ENCODE data around the gene TESK2. TPM values are rescaled to one million over a fixed set of nuclear protein-coding genes. Genes with fewer than 3 reads are reported as not detected.
A peak's percentile ranks its signal among the peaks of the same experiment; 100 is the strongest.
"Not testable (repeated sequence)": the region's sequence is repeated elsewhere in the genome, so short reads cannot be mapped to it uniquely, and the experiment has no call there.

The TESK2 gene
- polyA plus RNA-seq, 1 donor from 2014 or later = 19.2 TPM

DNA sequence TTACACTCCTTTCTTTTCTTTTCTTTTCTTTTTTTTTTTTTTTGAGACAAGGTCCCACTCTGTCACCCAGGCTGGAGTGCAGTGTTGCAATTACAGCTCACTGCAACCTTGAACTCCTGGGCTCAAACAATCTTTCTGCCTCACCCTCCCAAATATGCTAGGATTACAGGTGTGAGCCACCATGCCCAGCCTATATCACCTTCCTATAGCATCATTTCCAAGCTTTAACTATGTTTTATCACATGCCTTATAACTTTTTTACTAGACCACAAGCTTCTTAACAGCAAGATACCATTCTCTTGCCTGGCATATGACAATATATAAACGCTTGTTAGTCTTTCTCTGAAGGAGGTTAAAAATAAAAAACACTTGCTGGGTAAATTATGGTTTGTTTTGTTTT is 95.4 kb downstream of the TESK2 start:
- Mint-ChIP-seq H3K4me1 (peaks cover 39 to 45% (median 40%) of the 10 kb centered on the region in 3 donors), H3K27ac (peak overlapping the region in 2 of 3 donors; percentile 97 to 98), H3K27me3 (no peaks in the 10 kb centered on the region), H3K4me3 (peak overlapping the region in 1 of 4 donors; percentile 29), H3K36me3 (peaks cover 4% of the 10 kb centered on the region), H3K9me3 (no peaks in the 10 kb centered on the region)

DNA sequence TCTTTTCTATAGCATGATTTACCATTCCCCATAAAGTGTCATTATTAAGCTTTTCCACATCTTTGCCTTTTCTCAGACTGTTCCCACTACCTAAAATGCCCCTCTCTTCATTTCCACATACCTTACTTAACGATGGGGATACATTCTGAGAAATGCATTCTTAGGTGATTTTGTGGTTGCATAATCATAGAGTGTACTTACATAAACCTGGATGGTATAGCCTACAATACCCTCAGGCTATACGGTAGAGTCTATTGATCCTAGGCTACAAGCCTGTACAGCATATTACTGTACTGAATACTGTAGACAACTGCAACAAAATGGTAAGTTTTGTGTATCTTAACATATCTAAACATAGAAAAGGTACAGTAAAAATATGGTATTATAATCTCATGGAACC is 95.9 kb downstream of the TESK2 start:
- Mint-ChIP-seq H3K4me1 (peaks cover 38 to 40% (median 40%) of the 10 kb centered on the region in 3 donors), H3K27me3 (no peaks in the 10 kb centered on the region), H3K36me3 (peaks cover 4% of the 10 kb centered on the region), H3K4me3 (peak overlapping the region in 3 of 4 donors; percentile 29 to 92 (median 46)), H3K9me3 (no peaks in the 10 kb centered on the region), H3K27ac (peak overlapping the region; percentile 97 to 98 (median 98))

DNA sequence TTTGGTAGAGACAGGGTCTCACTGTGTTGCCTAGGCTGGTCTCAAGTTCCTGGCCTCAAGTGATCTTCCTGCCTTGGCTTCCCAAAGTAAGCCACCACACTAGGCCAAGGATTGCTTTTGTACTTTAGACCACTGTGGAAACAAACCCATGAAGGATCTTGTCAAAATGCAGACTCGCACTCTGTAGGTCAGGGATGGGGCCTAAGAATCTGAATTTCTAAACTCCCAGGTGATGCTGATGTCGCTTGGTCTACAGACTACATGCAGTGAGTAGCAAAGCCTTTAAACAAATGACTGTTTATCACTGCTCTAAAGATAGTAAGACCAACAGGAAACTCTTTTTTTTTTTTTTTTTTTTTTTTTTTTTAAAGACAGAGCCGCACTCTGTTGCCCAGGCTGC is 96.6 kb downstream of the TESK2 start:
- Mint-ChIP-seq H3K27ac (peak overlapping the region; percentile 97 to 98 (median 98)), H3K9me3 (no peaks in the 10 kb centered on the region), H3K36me3 (peaks cover 2% of the 10 kb centered on the region), H3K4me3 (peak overlapping the region; percentile 69 to 92 (median 82)), H3K27me3 (no peaks in the 10 kb centered on the region), H3K4me1 (peaks cover 35 to 38% (median 36%) of the 10 kb centered on the region in 3 donors)

- peak overlapping the region; percentile 69 to 92 (median 82) for H3K4me3 Mint-ChIP-seq
- H3K27ac Mint-ChIP-seq = peak overlapping the region; percentile 97 to 98 (median 98)
- H3K27me3 Mint-ChIP-seq = no peaks in the 10 kb centered on the region
Measured at GRCh38 chr1:45393718-45394302, 97.2 kb downstream of the TESK2 start.

DNA sequence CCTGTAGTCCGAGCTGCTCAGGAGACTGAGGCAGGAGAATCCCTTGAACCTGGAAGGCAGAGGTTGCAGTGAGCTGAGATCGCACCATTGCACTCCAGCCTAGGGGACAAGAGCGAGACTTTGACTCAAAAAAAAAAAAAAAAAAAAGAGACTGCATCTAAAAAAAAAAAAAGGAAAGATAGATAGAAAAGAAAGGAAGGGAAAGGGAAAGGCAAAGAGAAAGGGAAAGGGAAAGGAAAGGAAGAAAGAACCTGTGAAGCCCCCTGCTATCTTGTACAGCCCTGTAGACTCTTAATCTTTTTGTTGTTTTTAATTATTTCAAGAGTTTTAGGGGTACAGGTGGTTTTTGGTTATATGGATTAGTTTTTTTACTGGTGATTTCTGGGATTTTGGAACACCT is 104.7 kb downstream of the TESK2 start:
- H3K9me3 Mint-ChIP-seq = no peaks in the 10 kb centered on the region
- no peaks in the 10 kb centered on the region for H3K27me3 Mint-ChIP-seq

More at GRCh38 chr1:45393718-45394302, 97.2 kb downstream of the TESK2 start:
- peaks cover 2% of the 10 kb centered on the region for H3K36me3 Mint-ChIP-seq
- H3K9me3 Mint-ChIP-seq = no peaks in the 10 kb centered on the region
- H3K4me1 Mint-ChIP-seq = peaks cover 35 to 39% (median 36%) of the 10 kb centered on the region in 3 donors

GRCh38 chr1:45385302-45385701 is 105.7 kb downstream of the TESK2 start:
- H3K9me3 Mint-ChIP-seq = no peaks in the 10 kb centered on the region
- no peaks in the 10 kb centered on the region for H3K27me3 Mint-ChIP-seq
- peaks cover 14% of the 10 kb centered on the region for H3K36me3 Mint-ChIP-seq
- peaks cover 0 to 4% (median 4%) of the 10 kb centered on the region in 3 donors for H3K4me1 Mint-ChIP-seq
- no peak overlapping the region for H3K4me3 Mint-ChIP-seq
- no peak overlapping the region for H3K27ac Mint-ChIP-seq

More for the DNA sequence above, 104.7 kb downstream of the TESK2 start:
- H3K27ac Mint-ChIP-seq = no peak overlapping the region
- no peak overlapping the region for H3K4me3 Mint-ChIP-seq
- peaks cover 14% of the 10 kb centered on the region for H3K36me3 Mint-ChIP-seq
- peaks cover 0 to 4% (median 4%) of the 10 kb centered on the region in 3 donors for H3K4me1 Mint-ChIP-seq

DNA sequence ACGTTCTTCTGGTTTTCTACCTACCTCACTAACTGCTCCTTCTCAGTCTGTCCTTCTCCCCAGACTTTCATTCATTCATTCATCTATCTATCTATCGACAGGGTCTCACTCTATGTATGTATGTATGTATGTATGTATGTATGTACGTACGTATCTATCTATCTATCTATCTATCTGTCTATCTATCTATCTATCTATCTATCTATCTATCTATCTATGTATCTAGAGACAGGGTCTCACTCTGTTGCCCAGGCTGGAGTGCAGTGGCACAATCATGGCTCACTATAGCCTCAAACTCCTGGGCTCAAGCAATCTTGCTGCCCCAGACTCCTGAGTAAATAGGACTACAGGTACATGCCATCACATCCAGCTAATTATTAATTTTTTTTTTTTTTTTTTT is 106.8 kb downstream of the TESK2 start:
- not testable (repeated sequence) for H3K4me1 Mint-ChIP-seq, H3K27ac Mint-ChIP-seq, H3K27me3 Mint-ChIP-seq, H3K9me3 Mint-ChIP-seq, H3K4me3 Mint-ChIP-seq
- H3K36me3 Mint-ChIP-seq = peaks cover 14% of the 10 kb centered on the region

GRCh38 chr1:45383191-45383590 is 107.8 kb downstream of the TESK2 start:
- no peaks in the 10 kb centered on the region for H3K9me3 Mint-ChIP-seq
- H3K4me3 Mint-ChIP-seq = no peak overlapping the region
- H3K27me3 Mint-ChIP-seq = no peaks in the 10 kb centered on the region
- peaks cover 0 to 4% (median 4%) of the 10 kb centered on the region in 3 donors for H3K4me1 Mint-ChIP-seq
- H3K27ac Mint-ChIP-seq = no peak overlapping the region
- H3K36me3 Mint-ChIP-seq = peaks cover 18% of the 10 kb centered on the region

- Mint-ChIP-seq H3K4me1 (peaks cover 2 to 4% (median 3%) of the 10 kb centered on the region in 3 donors), H3K27me3 (no peaks in the 10 kb centered on the region), H3K27ac (peak overlapping the region in 1 of 3 donors; percentile 1), H3K9me3 (no peaks in the 10 kb centered on the region), H3K4me3 (no peak overlapping the region), H3K36me3 (peaks cover 15% of the 10 kb centered on the region)
Measured at GRCh38 chr1:45381243-45381642, 109.7 kb downstream of the TESK2 start.

DNA sequence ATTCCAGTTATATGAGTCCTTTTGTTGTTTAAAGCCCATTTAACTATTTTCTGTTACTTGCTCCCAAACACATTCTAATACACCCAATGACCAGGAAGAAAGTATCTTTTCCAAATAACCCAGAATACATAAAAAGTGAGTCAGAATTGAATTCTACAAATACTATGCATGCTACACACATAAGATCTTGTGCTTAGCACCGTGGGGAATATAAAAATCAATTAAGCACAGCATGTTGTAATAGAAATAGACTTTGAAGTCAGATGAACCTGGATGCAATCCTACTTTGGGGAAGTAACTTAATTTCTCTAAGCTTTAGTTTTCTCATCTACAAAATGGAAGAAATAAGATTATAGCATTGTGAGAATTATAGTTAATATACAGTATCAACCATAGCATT is 110.2 kb downstream of the TESK2 start:
- Mint-ChIP-seq H3K4me3 (no peak overlapping the region), H3K9me3 (no peaks in the 10 kb centered on the region), H3K36me3 (peaks cover 14% of the 10 kb centered on the region), H3K27me3 (no peaks in the 10 kb centered on the region), H3K27ac (no peak overlapping the region), H3K4me1 (peaks cover 2 to 4% (median 3%) of the 10 kb centered on the region in 3 donors)

DNA sequence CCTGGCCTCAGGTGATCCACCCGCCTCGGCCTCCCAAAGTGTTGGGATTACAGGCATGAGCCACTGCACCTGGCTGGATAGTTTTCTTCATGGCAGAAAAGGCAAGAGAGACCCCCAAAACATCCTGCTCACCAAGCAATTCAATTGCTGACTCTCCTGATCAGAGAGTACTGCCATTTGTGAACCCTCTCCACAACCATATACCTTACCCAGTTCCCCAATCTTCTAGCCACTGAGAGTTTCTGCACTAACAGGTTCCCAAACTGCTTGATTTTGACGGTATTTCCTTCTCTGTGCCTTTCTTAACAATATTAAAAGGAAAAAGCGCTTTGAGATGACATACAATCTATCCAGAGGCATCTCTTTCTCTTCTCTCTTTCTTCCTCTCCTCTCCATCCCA is 110.8 kb downstream of the TESK2 start:
- Mint-ChIP-seq H3K27ac (peak overlapping the region in 2 of 3 donors; percentile 18 to 60), H3K36me3 (peaks cover 11% of the 10 kb centered on the region), H3K27me3 (no peaks in the 10 kb centered on the region), H3K4me1 (peaks cover 4 to 7% (median 7%) of the 10 kb centered on the region in 3 donors), H3K4me3 (no peak overlapping the region), H3K9me3 (no peaks in the 10 kb centered on the region)

DNA sequence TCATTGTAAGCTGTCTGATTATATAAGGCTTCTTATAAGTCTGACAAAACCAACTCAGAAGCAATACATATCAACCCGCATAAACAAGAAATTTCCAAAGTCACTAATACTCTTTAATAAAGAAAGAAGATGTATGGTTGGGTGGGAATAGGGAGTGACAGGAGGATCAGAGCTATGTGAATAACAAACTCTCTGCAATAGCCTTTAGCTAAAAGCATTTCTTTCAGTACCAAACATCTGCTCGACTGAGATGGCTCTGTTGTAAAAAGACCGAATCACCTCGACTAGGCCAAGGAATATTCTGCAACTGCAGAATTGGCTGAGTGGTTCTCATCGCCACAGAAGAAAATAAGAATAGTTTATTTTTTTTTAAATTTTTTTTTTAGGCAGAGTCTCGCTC is 111.4 kb downstream of the TESK2 start:
- peaks cover 11% of the 10 kb centered on the region for H3K36me3 Mint-ChIP-seq
- H3K9me3 Mint-ChIP-seq = no peaks in the 10 kb centered on the region
- no peak overlapping the region for H3K27ac Mint-ChIP-seq
- no peak overlapping the region for H3K4me3 Mint-ChIP-seq
- H3K4me1 Mint-ChIP-seq = peaks cover 10 to 13% (median 13%) of the 10 kb centered on the region in 3 donors
- no peaks in the 10 kb centered on the region for H3K27me3 Mint-ChIP-seq

GRCh38 chr1:45378184-45378583 is 112.8 kb downstream of the TESK2 start:
- no peak overlapping the region for H3K4me3 Mint-ChIP-seq
- H3K4me1 Mint-ChIP-seq = peaks cover 19 to 26% (median 24%) of the 10 kb centered on the region in 3 donors
- no peaks in the 10 kb centered on the region for H3K9me3 Mint-ChIP-seq
- H3K27me3 Mint-ChIP-seq = no peaks in the 10 kb centered on the region
- H3K27ac Mint-ChIP-seq = peak overlapping the region in 1 of 3 donors; percentile 1
- peaks cover 7% of the 10 kb centered on the region for H3K36me3 Mint-ChIP-seq

DNA sequence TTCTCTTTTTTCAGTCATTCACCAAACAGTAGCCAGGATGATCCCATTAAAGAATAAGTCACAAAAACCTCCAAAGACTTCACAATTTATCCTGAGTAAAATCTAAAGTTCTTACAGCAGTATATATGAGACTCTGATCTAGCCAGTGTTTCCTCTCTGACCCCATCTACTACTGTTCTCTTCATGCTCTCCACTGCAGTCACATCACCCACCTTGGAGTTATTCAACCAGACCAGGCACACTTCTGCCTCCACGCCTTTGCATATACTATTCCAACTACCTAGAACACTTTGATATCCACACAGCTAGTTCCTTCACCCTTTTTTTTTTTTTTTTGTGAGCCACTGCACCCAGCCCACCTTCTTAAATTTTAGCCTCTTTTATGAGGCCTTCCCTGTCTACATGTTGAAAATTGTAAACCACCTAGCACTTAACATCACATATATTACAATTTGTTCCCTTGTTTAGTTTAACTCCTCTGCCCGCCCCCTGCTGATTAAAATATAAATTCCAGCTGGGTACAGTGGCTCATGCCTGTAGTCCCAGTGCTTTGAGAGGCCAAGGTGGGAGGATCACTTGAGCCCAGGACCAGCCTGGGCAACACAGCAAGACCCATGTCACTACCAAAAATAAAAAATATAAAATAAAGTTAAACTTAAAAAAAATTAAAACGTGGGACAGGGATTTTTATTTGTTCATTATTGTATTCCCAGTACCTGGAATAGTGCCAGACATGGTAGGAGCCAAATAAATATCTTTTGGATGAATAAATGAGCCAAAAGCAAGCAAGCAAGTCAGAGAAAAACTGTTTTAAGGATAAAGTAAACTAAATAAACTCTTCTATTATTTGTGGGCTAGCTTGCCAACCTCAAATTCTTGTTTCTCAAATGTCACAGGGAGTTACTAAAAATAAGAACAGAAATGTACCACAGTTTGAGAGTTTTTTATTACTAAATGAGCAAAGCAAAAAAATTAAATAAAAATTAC is 115.6 kb downstream of the TESK2 start:
- peak overlapping the region; percentile 7 to 90 (median 19) for H3K27ac Mint-ChIP-seq

DNA sequence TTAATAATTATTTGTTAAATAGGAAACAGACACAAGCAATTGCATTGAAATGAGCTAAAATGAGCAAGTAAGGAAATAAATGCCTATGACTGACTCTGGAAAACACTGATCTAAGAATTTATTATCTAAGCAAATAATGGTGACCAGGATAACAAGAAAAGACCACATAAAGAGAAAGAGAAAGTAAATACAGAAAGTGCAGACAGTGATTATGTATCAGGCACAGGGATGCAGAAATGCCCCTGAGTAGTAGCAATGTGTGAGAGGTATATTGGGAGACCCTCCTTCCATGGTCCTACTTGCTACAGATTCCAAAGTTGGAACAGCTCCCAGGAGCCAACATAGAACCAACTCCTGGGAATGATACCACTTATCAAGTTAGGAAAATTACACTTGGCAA is 117.4 kb downstream of the TESK2 start:
- Mint-ChIP-seq H3K4me3 (peak overlapping the region in 3 of 4 donors; percentile 26 to 56 (median 55)), H3K9me3 (no peaks in the 10 kb centered on the region), H3K36me3 (peaks cover 2% of the 10 kb centered on the region), H3K27me3 (no peaks in the 10 kb centered on the region), H3K27ac (peak overlapping the region in 2 of 3 donors; percentile 30 to 35), H3K4me1 (peaks cover 33 to 38% (median 34%) of the 10 kb centered on the region in 3 donors)

More for the DNA sequence above, 115.6 kb downstream of the TESK2 start:
- H3K4me1 Mint-ChIP-seq = peaks cover 33 to 37% (median 35%) of the 10 kb centered on the region in 3 donors
- no peaks in the 10 kb centered on the region for H3K27me3 Mint-ChIP-seq
- H3K9me3 Mint-ChIP-seq = no peaks in the 10 kb centered on the region
- peaks cover 5% of the 10 kb centered on the region for H3K36me3 Mint-ChIP-seq
- H3K4me3 Mint-ChIP-seq = peak overlapping the region in 3 of 4 donors; percentile 47 to 55 (median 53)

Measured in IgD-negative memory B cell (primary cell).